ENCODE measurements around the gene TXNDC17. TPM values are rescaled to one million over a fixed set of nuclear protein-coding genes. Genes with fewer than 3 reads are reported as not detected.

The TXNDC17 gene
- total and polyA plus RNA-seq, 2 of the 8 experiments (the other 6 are each of a cell fraction or from before 2014, with no cell fraction given), result 182 to 410 TPM

DNA sequence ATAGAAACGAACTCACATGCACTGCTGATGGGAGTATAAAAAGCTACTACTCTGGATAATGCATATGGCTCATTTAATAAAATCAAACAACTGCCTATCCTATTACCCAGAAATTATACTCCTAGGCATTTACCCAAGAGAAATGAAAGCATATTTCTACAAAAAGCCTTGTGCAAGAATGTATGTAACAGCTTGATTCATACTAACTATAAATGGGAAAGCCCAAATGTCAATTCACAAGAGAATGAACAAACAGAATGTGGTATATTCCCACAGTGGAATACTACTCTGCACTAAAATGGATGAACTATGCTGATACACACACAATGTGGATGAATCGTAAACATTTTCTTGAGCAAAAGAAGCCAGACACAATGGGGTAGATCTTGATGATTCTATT, 38.7 kb upstream of the TXNDC17 start:
- no peak overlapping the region for H2BK120ac ChIP-seq (replicated peaks; ENCODE audit: low read depth, low read length)
- no peak for DNase-seq (ENCODE audit: low read depth in 1 of 2, low spot score in 2 of 2)
- no peak overlapping the region for H4K5ac ChIP-seq (ENCODE audit: insufficient read length, low read depth, low read length)
- H3K9ac ChIP-seq (replicated peaks in 1 of 4; ENCODE audit: extremely low read depth in 1 of 4, low read depth in 3 of 4, low read length in 3 of 4), result no peak overlapping the region
- no peak overlapping the region for H3K27ac ChIP-seq (ENCODE audit: low read depth, low read length)
- H3K4ac ChIP-seq (replicated peaks; ENCODE audit: insufficient read length, low read depth, low read length), result no peak overlapping the region
- H2BK12ac ChIP-seq (ENCODE audit: low read depth, low read length), result no peak overlapping the region
- H3K4me3 ChIP-seq (ENCODE audit: extremely low read depth in 1 of 4, insufficient read depth in 2 of 4, low read depth in 3 of 4, low read length in 4 of 4), result no peak overlapping the region
- no peak overlapping the region for H3K23ac ChIP-seq (ENCODE audit: insufficient read length)
- H3K9me3 ChIP-seq (ENCODE audit: insufficient read depth in 2 of 2, low read depth in 1 of 2, low read length in 1 of 2), result no peaks in the 10 kb centered on the region
- no peak for FAIRE-seq
- H2BK5ac ChIP-seq (ENCODE audit: low read depth, low read length), result no peak overlapping the region
- WGBS, 2 experiments (ENCODE audit: extremely low coverage in 1 of 2, insufficient coverage in 1 of 2, insufficient read length in 1 of 2, insufficient replicate concordance in 2 of 2, low coverage in 1 of 2, low lambda C conversion rate in 2 of 2, missing lambda C conversion rate in 1 of 2), result 92% methylated on average over 2 of the region's 2 CpGs; no CpG with 5 or more reads in 1 of the 2 experiments
- no peak overlapping the region for H3K14ac ChIP-seq (ENCODE audit: insufficient read length)
- H2AK5ac ChIP-seq (ENCODE audit: low read depth, low read length), result no peak overlapping the region
- H2AFZ ChIP-seq (ENCODE audit: low read length), result no peak overlapping the region
- no peaks in the 10 kb centered on the region; the same call in 1 of the 2 replicates for H3K23me2 ChIP-seq (ENCODE audit: low read depth, low read length)
- no peaks in the 10 kb centered on the region for H3K79me1 ChIP-seq (ENCODE audit: low read depth, low read length)
- no peak overlapping the region for H3K18ac ChIP-seq (ENCODE audit: extremely low read depth, low read length)
- peaks cover 6 to 34% (median 30%) of the 10 kb centered on the region in 4 experiments; a peak in 7 of 8 replicates for H3K36me3 ChIP-seq (ENCODE audit: control insufficient read depth in 2 of 4, insufficient read depth in 4 of 4, low read length in 3 of 4)
- no peak overlapping the region for H2BK15ac ChIP-seq (ENCODE audit: low read length)
- H2BK20ac ChIP-seq (ENCODE audit: low read length), result no peak overlapping the region
- ChIA-PET CTCF (ENCODE audit: partially characterized antibody) (interaction anchor here (0.9 to 1.4 kb wide), 2 partner anchors 129 to 400 kb away, joined by 3 to 4 read pairs; no protein-coding TSS in a partner anchor), POLR2A (ENCODE audit: partially characterized antibody) (interaction anchor here (0.7 kb wide), 1 partner anchor 10 kb away, joined by 4 read pairs; no protein-coding TSS in a partner anchor)
- H3K4me1 ChIP-seq (replicated peaks in 1 of 4; ENCODE audit: control insufficient read depth in 3 of 4, insufficient read depth in 4 of 4, low read length in 3 of 4), result no peaks in the 10 kb centered on the region
- no peaks in the 10 kb centered on the region for H3K79me2 ChIP-seq (ENCODE audit: control insufficient read depth in 1 of 2, insufficient read depth in 2 of 2, low read length in 2 of 2)
- no peaks in the 10 kb centered on the region for H4K20me1 ChIP-seq (replicated peaks in 1 of 2; ENCODE audit: control insufficient read depth in 1 of 2, insufficient read depth in 2 of 2, low read length in 2 of 2)
- TF ChIP-seq GABPA (IDR thresholded peaks at IDR 0.05; ENCODE audit: borderline replicate concordance, insufficient read depth, low read length) (no peak), CBX5 (IDR thresholded peaks at IDR 0.05; ENCODE audit: low read depth, low read length) (no peak), SRF (IDR thresholded peaks at IDR 0.05; ENCODE audit: low read depth, low read length) (no peak), TAF7 (optimal IDR thresholded peaks at IDR 0.05; ENCODE audit: borderline replicate concordance, low read depth, low read length) (no peak)
- TF ChIP-seq, protein P1, sequence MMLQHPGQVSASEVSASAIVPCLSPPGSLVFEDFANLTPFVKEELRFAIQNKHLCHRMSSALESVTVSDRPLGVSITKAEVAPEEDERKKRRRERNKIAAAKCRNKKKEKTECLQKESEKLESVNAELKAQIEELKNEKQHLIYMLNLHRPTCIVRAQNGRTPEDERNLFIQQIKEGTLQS (IDR thresholded peaks at IDR 0.05; ENCODE audit: insufficient read depth, low read depth, low read length), result no peak
- no peak overlapping the region for H3K4me2 ChIP-seq (ENCODE audit: insufficient read depth in 1 of 2, low read depth in 2 of 2, low read length in 2 of 2)
- H3K56ac ChIP-seq (replicated peaks; ENCODE audit: insufficient read length, low read depth, low read length), result no peak overlapping the region
- no peak overlapping the region for H4K91ac ChIP-seq (replicated peaks; ENCODE audit: insufficient read length, low read length)
- no peak overlapping the region for H4K8ac ChIP-seq (ENCODE audit: extremely low read depth, insufficient read depth, low read length)
- no peaks in the 10 kb centered on the region for H3K27me3 ChIP-seq (replicated peaks in 1 of 4; ENCODE audit: control insufficient read depth in 3 of 4, extremely low read depth in 1 of 4, insufficient read depth in 3 of 4, low read length in 3 of 4)
